NCI-H1092 (cell line): ENCODE data around the gene PDPK1.
A peak's percentile ranks its signal among the peaks of the same experiment; 100 is the strongest.
"Not testable (repeated sequence)": the region's sequence is repeated elsewhere in the genome, so short reads cannot be mapped to it uniquely, and the experiment has no call there.

Experiments
- DNase-seq: peaks from one replicate; lab custom pipeline; 2025; lab: John Stamatoyannopoulos, UW

The PDPK1 gene

GRCh38 chr16:2523801-2524231, 14.0 kb upstream of the PDPK1 start:
- DNase-seq, result no peak

DNA sequence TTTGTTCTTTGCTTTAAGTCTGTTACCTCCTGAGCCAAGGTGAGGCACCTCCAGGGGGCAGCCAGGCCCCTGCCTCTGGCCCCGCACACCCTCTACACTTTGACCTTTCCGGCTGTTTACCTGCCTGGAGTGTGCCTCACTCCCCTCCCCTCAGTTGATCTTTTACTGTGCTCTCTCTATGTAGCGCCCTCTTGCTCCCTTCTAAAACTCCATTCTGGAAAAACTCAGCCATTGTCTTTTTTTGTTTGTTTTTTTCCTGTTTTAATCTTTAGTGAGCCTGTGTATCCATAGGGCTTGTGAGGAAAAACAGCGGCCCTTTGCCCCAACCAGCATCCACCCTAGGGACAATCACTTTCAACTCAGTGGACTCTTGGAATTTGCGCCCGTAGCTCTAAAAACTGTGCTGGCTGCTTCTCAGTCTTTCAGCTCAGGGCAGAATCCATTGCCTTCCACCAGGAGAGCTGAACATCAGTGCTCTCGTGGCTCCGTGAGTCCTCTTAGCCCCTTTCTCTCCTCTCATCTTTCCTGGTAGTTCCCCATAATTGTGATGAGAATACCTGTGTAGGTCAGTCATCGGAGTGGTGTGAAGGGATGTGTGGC, 13.4 kb upstream of the PDPK1 start:
- DNase-seq, result no peak

- no peak for DNase-seq
These were observed 11.7 kb upstream of the PDPK1 start for GRCh38 chr16:2526135-2526534.

DNA sequence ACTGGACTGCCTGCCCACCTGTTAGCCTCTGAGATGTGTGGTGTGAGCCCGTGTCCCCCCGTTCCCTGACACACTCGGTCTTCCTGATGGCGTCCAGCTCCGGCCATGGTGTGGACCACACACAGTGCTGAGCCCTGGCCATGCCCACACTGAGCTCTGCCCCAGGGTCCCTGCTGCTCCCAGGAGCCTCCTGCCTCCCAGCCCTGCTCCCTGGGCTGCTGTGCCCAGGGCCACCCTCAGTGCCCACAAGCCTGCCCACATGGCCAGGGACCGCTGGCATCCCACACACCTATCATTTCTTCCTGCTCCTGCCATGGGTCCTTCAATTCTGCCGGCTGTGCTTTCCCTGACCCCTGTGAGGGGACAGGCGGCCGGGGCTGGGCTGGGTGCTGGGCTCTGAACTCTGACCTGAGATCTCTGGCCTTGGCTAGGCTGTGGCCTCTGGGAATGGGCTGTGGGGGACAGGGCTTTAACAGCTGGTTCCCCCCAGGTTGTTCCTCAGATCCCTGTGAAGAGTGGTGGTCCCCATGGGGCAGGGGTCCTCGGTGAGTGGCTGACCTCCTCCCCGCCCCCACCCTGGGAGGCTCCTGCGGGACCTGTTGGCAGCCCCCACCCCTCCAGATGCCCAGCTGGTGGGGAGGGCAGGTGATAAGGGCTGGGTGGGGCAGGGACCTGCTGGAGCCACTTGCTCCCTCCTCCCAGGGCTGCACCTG, 10.6 kb upstream of the PDPK1 start:
- no peak for DNase-seq

- DNase-seq, result no peak
These were observed 10.1 kb upstream of the PDPK1 start for GRCh38 chr16:2527784-2528100.

- DNase-seq, result no peak
These were observed 9.4 kb upstream of the PDPK1 start for GRCh38 chr16:2528161-2529060.

- no peak for DNase-seq
These were observed 8.5 kb upstream of the PDPK1 start for GRCh38 chr16:2529061-2529931.

DNA sequence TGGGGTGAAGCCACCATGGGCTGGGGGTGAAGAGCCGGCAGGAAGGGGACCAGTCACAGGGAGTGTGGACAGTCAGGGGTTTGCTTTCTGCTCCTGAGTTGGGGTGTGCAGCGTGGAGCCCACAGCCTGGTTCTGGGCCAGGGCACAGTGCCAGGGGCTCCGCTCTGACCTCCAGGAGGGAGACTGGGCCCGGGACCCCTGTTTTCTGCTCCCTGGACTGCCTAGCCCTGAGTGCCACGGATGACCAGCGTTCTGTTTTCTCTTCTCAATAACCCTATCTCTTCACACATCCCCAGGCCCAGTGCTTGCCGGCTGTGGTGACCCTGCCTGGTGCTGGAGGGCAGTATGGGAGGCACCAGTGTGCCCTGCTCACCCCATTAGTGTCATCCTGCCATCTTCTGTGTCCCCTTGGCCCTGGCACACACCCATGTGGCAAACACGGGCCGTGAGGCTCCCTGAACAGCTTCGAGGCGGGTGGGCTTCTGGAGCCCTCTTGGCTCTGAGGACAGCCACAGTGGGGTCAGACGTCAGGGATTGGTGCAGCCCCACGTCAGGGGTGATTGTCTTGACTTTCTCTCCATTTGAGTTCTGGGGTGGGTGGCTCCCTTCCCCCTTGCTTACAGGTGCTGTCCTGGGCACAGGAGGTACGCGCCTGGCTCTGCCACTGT, 7.7 kb upstream of the PDPK1 start:
- no peak for DNase-seq

GRCh38 chr16:2530629-2531318, 7.0 kb upstream of the PDPK1 start:
- no peak for DNase-seq

DNA sequence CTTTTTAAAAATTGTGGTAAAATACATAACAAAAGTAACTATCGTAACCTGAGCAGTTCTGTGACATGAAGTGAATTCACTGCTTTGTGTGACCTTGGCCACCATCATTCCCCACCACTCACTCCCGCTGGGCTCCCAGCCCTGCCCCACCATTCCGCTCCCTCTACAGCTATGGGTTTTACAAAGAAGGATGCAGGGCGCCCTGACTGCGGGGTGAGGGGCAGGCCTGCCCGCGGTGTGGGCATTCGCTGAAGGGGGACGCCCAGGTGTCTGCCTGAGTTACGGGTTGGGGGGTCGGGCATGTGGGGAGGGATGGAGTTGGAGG, 6.5 kb upstream of the PDPK1 start, which contains the start of gene CEMP1:
TSS of gene CEMP1 (minus strand) at position 38 of the 325 bp plus-strand sequence. CDS start 335 bp downstream, outside the sequence.
- no peak for DNase-seq

GRCh38 chr16:2531696-2532493, 5.9 kb upstream of the PDPK1 start:
- DNase-seq, result peak; percentile 91

- DNase-seq, result no peak
These were observed 5.2 kb upstream of the PDPK1 start for GRCh38 chr16:2532494-2533141.

DNA sequence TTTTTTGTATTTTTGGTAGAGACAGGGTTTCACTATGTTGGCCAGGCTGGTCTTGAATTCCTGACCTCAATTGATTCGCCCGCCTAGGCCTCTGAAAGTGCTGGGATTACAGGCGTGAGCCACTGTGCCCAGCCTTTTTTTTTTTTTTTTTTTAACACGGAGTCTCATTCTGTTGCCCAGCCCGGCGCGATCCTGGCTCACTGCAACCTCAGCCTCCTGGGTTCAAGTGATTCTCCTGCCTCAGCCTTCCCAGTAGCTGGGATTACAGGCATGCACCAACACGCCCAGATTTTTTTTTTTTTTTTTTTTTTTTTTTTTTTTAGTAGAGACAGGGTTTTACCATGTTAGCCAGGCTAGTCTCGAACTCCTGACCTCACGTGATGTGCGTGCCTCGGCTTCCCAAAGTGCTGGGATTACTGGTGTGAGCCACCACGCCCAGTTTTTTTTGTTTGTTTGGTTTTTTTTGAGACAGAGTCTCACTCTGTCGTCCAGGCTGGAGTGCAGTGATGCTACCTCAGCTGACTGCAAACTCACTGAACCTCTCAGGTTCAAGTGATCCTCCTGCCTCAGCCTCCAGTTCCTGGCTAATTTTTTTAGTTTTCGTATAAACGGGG, 4.6 kb upstream of the PDPK1 start:
- not testable (repeated sequence) for DNase-seq

DNA sequence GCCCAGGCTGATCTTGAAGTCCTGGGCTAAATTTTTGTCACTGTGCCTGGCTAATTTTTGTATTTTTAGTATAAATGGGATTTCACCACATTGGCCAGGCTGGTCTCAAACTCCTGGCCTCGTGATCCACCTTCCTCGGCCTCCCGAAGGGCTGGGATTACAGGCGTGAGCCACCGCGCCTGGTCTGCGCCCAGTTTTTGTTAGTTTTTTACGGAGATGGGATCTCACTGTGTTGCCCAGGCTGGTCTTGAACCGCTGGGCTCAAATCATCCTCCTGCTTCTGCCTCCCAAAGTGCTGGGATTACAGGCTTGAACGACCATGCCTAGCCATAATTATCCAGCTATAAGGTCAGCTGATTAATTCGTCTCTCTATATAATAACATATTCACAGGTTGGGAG, 3.9 kb upstream of the PDPK1 start:
- DNase-seq, result no peak

DNA sequence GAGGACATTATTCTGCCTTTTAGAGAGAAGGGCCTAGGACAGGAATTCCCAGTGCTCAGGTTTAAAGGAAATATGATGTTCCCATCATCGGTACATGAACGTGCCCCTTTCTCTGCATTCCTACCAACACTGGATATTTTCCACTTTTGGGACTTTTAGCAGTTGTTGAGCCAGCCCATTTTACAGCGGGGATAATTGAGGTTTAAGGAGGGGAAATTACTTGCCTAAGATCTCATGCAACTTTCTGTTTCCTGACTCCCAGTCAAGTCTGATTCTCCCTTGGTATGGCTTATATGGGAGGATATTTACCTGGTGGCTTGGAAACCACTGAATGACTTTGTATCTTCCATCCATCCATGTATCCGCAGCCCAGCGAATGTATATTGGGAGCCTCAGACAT, 3.5 kb upstream of the PDPK1 start:
- DNase-seq, result not testable (repeated sequence)

GRCh38 chr16:2535625-2536013, 2.2 kb upstream of the PDPK1 start:
- no peak for DNase-seq

DNA sequence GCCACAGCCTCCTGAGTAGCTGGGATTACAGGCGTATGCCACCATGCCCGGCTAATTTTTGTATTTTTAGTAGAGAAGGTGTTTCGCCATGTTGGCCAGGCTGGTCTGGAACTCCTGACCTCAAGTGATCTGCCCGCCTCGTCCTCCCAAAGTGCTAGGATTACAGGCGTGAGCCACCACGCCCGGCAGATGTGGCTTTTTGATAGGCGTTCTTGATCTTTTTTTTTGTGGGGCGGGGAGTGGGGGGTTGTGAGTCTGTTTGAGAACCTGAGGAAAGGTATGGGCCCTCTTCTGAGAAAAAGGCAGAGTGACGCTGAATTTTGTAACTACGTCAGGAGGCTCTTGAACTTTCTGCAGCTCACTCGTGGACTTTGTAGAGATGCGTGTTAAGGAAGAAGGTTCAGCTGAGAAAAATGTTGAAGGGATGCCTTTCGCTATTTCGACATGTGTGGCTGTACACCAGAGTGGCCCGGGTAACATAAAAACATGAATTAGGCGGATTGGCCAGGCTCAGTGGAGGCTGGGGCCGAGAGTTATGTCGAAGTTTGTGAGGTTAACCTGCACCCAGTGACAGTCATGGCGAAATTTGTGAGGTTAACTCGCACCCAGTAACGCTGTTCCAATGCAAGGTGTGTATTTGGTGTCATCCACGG, 1.5 kb downstream of the PDPK1 start:
- DNase-seq, result not testable (repeated sequence)

GRCh38 chr16:2539845-2540458, 2.1 kb downstream of the PDPK1 start:
- not testable (repeated sequence) for DNase-seq
